NOMO-1 treated with DMSO at 0.1 percent for 48 hours (cell line): ENCODE data around the gene KCNB1.

Experiments used
- DNase-seq: peaks from one replicate; lab custom pipeline; 2025; ENCODE audit not compliant: unreplicated experiment; lab: John Stamatoyannopoulos, UW

Gene KCNB1

DNA sequence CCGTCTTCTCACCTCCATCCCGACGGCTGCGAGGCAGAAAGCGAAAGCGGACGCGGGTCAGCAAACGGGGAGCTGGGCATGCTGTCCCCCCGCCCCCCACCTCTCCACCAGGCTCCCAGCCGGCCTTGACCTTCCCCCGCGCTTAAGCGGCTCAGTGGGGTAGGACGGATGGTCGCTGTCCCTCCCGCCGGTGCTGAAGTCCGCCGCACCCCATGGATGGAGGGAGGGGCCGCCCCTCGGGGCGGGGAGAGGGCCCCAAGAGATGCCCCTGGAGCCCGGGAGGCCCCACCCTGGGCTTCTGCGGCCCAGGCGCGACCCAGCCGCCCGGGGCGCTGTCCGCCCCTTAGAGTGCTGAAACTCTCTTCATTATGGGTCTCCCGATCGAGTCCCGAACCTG, at the start of gene KCNB1:
Gene KCNB1, minus strand, starts transcription at position 48 of the 397 bp plus-strand sequence. CDS start 188 bp downstream, outside the sequence.
- peak; percentile 10 for DNase-seq

DNA sequence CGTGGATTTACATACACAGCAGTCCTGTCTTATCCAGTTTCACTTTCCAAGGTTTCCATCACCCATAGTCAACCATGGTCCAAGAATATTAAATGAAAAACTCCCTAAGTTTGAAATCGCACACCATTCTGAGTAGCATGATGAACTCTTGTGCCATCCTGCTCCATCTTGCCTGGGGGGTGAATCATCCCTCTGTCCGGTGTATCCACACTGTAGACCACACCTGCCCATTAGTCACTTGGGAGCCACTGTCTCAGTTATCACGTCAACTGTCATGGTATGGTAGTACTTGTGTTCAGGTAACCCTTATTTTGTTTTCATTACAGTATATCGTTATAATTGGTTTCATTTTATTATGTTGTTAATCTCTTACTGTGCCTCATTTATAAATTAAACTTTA, 47.0 kb upstream of the KCNB1 start:
- no peak for DNase-seq

DNA sequence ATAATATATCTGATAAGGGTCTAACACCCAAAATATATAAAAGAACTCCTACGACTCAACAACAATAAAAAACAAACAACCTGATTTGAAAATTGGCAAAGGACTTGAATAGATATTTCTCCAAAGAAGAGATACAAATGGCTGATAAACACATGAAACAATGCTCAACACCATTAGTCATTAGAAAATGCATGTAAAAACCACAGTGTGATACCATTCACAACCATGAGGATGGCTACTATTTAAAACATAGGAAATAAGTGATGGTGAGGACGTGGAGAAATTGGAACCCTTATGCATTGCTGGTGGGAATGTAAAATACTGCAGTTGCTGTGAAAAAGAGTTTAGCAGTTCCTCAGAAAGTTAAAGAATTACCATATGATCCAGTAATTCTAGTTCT, 44.1 kb upstream of the KCNB1 start:
- DNase-seq = no peak

DNA sequence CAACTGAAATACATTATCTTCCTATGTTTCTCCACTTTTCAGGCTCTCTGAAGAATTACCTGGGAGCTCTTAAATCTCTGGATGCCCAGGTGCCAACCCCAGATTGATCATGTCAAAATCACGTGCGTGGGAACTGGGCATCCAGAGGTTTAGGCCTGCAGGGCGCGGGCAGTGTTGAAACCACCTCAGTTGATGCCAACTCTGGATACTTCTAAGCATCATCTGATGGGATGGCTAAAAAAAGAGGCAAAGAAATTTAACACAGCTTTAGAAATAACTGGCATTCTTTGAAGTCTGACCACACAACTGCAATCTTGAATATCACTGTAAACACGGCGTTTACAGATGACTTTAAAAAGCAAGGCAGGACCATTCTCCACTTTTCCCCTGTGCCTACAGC, 43.6 kb upstream of the KCNB1 start:
- no peak for DNase-seq

DNA sequence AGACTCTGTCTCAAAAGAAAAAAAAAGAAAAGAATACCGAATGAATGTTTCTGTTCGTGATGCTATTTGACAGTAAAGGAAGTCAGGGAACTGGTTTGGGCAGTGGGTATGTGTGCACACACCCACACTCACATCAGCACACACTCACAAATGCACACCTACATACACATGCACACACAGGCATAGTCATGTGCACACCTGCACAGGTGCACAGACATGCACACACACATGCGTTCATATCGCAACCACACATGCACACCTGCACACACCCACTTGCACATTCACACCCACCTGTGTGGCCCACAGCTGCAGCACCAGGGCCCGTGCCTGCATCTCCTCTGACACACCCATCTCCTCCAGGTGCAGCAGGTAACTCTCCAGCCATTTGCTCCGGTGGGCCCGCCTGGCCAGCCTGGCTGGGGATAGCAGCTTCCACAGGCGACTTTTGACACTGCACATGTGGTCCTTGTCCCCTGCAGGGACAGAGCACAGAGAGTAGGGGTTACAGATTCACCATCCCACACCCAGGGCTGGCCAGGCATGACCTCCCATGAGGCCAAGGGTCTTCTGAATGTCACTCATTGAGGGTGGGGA, 41.4 kb upstream of the KCNB1 start:
- DNase-seq = no peak

DNA sequence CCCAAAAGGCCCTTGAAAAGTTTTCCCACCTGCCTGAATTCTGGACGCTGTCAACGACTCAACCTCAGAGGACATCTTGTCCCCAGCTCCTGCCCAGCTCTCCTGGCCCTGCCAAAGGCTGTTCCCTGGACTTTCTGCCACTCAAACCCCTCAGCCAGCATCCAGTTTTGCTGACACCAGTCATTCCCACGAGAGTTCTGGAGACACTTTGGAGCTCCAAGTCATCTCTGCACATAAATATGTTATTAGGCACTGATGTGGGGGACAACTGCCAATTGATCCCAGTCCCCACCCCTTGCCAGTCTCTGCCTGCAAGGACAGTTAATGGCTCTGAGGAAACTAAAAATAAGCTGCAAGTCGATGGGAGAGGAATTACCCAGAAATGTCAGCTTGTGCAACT, 38.9 kb upstream of the KCNB1 start:
- no peak for DNase-seq

DNA sequence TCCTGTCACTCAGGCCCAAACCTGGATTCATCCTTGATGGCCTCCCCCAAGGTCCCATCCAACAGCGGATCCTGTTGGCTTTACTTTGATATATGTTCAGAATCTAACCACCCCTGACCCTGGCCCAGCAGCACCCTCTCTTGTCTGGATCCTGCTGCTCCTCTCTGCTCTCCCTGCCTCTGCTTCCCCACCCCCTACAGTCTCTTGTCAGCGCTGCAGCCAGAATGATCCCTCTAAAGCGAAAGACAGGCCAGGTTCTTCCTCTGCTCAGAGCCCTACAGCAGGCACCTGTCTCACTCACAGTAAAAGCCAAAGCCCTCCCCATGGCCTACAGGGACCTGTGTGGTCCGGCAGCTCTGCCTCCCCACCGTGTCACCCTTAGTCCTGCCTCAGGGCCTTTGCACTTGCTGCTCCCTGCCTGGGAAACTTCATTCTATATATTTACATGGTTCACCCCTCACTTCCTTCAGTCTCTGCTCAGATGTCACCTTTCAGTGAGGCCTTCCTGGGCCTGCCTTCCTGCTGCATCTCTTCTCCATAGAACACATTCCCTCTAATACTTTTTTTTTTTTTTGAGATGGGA, 37.4 kb upstream of the KCNB1 start:
- no peak for DNase-seq

DNA sequence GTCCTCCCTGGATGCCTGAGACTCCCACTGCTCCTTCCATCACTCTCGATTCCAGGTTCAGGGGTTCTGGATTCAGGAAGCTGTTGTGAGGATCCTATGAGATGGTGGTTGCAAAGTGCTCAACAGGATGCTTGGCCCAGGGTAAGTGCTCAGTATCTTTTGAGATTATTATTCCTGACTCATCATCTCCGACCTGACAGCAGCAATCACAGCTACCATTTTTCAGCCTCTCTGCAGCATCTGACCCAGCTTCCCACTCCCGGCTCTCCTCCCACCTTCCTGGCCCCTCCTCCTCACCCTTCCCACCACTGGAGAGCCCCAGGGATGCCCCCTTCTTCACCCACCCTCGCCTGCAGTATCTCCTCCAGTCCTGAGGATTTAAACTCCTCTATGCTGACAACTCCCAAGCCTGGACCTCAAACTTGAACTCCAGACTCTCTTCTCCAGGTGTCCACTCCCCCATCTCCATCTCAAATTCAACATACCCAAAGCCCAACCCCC, 36.8 kb upstream of the KCNB1 start:
- DNase-seq = no peak

DNA sequence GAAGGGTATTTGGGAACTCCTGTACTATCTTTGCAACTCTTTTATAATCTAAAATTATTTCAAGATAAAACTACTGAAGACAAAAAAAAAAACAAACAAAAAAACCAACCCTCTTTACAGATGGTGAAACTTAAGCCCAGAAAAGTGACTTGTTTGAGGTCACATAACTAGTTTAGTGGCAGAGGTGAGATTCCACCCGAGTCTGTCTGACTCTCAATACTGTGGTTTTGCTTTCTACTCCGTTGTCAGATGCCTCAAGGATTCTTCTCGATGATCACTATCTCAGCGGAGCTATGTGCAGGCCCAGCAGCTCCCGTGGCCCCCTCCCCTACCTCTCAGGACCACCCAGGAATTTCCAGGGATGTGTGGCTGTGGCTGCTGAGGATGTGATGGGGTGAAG, 36.1 kb upstream of the KCNB1 start:
- no peak for DNase-seq

DNA sequence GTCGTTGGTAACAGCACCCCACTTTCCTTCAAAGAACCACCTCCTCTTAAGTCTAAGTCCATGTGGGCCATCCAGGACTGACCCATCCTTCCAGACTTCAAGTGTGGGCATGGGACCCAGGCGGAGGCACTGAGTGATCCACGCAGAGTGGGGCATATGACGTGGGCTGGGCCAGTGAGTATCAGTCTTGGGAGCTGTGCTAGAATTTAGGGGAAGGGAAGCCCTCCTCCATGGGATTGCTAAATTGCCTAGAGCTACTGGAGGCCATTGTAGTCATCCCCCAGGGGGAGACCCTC, 35.3 kb upstream of the KCNB1 start:
- DNase-seq = no peak

DNA sequence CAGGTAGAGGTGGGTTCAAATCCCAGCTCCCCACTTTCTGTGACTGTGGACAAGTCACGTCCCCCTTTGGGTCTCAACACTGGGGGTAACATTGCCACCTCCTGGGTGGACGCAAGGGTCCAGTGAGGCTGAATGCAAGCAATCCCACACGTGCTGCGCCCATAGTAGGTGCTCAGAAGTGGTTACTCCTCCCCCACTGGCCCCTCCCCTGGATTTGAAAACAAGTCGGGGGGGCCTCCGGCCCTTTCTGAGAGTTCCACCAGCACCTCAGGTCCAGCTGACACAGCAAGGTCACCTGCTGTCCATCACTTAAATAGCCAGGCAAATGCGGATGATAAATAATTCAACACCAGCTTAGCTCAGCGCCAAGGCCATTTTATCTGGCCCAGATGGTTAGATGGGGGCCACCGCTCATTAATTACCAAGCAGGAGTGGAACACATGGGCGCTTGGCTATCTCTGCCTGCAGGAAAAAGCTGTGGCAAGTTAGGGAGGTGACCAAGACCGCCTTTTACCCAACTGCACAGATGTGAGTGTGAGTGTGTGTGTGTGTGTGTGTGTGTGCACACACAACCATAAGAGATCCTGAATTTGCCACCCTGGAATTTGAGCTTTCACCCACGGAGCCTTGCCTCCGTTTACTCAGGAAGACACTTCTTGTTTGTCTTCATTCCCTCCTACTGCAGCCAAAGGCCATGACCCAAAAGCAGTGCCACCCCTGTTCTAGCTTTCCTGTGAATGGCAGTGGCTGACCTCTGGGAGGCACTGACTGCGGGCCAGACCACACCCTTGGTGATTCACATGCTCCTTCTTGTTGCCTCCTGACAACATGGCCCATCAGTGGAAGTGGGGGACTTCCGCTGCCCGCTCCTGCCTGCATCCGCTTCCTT, 34.7 kb upstream of the KCNB1 start:
- no peak for DNase-seq

DNA sequence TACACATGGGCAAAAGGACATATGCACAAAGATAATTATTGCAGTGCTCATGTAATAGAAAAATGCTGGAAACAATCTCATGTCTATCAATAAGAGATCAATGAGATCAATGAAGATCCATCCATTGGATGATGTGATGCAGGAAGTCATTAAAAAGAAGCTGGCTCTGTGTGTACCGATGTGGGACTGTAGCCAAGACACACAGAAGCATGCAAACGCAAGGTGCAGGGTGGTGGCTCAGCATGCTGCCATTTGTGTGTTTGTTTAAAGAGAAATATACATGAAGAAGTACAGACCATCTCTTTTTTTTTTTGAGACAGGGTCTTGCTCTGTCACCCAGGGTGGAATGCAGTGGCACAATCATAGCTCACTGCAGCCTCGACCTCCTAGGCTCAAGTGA, 33.1 kb upstream of the KCNB1 start:
- DNase-seq = no peak

DNA sequence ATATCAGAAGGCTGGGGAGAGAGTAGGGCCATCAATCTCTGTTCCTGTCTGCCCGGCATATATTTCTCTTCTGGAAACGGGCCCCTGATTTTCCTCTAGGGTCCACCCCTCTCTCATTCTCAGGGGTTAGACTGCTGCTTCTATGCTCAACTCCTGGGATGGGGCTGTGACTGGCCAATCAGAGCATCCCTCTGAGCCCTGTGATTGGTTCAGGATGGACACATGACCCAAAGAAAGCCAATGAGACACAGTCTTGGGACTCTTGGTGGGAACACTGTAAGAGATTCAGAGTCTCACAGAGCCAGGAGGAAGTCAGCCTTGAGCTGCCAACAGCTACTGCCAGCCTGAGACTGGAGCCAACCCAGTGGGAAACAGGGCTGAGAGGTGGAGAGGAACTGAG, 31.0 kb upstream of the KCNB1 start:
- DNase-seq = no peak

DNA sequence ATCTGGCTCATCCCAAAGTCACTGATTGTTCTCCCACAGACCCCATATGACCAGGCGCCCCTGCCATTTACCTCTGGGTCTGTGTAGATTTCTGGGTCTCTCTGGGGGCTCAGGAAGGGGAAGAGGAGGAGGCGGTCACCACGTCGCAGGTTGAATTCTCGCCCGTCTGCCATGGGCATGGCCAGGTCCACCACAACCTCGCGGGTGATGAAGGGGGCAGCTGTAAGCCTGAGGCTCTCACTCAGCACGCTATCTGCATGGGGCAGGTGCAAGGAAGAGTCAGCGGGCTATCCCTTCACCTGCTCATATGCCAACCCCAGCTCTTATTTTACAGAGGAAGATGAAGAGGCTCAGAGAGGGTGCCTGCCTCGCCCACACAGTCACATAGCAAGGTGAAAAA, 30.5 kb upstream of the KCNB1 start:
- DNase-seq = no peak

DNA sequence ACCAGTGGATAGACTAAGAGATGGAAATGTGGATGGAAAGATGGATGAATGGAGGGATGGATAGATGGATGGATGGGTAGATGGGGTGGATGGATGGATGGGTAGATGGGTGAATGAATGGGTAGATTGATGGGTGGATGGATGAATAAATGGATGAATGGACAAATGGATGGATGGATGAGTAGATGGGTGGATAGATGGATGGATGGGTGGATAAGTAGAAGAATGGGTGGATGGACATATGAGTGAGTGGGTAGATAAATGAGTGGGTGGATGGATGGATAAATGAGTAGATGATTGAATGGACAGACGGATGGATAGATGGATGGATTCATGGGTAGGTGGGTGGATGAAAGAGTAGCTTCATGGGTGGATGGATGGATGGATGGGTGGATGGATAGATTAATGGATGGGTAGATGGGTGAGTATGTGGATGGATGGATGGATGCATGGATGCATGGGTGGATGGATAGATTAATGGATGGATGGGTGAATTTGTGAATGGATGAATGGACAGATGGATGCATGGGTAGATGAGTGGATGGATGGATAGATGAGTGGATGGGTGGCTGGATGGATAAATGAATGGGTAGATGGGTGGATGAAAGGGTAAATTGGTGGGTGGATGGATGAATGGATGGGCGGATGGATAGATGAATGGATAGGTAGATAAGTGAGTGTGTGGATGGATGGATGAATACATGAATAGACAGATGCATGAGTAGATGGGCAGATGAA, 29.5 kb upstream of the KCNB1 start:
- no peak for DNase-seq

DNA sequence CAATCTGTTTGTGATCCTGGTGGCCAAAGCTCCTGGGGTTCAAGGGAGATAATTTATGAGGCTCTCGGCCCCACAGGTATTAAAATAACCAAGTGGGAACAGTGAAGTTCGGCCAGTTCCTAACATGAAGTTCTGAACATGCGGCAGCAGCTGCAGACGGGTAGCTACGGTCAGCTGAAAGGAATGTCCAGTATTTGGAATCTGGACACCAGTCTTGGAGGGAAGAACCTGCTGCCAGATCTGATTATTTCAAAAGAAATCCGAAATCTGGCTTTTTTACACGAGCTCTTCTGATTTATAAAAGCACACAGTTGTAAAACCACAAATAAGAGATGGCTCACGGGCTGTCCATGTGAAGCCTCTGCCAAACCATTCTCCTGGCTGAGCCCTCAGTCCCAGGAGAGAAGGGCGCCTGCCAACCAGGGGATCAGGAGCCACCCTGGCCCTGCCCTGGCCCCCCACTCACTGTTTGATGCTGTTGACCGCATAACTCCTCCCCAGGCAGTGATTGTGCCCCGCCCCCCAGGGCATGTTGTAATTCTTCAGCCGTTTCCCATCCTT, 28.2 kb upstream of the KCNB1 start:
- DNase-seq = no peak

DNA sequence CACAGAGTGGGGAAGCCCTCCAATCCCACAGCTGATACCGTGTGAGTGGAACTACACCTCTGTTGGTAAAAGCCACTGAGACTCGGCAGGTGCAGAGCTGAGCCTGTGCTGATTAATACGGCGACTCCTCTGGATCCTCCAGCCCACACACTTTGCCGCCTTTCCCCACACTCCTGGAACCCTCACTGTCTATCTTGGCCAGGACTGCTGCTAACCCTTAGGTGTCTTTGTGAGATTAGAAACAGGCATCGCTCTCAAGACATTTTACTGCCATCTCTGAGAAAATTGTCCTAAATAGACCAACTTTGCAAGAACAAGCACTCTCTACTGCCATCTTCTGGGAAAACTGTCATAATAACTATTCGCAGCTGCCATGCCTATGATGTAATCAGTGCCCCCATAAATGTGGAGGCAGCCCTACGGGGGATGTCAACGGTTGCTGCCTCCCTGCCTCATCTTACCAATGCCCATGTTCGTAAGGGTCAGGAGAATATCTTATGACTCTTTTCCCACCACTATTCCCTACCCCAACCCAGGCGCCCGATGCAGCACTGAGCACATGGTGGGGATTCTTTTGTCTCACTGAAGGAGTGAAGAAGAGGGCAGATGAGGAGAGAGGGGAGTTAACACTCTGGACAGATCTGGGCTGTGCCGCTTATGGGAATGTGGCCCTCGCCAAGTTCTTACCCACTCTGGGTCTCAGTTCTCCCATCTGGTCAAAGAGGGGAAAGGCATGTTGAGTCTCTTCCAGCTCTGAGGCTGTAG, 26.1 kb upstream of the KCNB1 start:
- peak; percentile 62 for DNase-seq

DNA sequence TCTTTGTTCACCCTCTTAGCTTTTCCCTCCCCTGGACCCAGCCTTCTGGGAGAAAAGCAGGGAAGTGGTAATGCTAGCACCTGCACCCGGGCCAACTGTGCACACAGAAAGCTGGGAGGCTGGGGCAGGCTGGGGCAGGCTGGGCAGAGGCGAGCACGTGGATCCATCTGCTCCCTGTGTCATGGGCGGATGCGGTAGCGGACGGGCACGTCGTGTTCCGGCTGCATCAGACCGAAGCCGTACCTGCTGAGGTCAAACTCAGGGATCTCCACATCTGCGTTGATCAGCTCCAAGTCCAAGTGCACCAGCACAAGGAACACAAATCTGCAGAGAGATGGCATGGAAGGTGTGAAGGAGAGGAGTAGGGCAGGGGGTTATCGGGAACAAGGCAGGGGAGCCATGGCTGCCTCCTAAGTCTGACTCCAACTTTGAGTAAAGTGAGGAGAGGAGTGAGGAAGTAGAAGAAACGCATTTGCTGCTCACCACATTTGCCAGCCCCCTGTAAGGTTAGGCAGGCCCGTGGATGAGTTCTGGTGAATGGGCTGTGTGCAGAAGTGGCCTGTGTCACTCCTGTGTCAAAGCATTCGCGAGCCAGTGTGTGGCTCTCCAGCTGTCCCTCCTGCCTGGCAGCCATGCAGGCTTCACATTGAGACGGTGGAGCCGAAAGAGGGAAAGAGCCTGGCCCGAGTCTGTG, 25.4 kb upstream of the KCNB1 start:
- no peak for DNase-seq

DNA sequence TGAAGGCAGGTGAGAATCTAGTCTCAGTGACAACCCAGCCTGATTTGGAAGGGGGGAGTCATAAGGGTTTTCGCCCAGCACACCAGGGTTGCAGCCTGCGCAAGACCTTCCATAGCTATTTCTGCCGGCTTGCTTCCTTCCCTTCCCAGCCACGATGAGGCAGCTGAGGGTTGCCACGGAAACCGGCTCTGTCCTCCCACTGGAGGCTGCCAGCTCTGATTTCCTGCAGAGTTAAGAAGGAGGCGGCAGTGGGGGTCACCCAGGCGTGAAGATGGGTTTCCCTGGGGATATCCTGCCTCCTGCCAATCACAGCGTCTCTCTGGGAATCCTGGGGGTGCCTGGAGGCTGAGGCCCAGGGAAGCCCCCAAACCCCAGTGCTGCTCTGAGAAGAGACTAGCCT, 23.1 kb upstream of the KCNB1 start:
- DNase-seq = no peak

DNA sequence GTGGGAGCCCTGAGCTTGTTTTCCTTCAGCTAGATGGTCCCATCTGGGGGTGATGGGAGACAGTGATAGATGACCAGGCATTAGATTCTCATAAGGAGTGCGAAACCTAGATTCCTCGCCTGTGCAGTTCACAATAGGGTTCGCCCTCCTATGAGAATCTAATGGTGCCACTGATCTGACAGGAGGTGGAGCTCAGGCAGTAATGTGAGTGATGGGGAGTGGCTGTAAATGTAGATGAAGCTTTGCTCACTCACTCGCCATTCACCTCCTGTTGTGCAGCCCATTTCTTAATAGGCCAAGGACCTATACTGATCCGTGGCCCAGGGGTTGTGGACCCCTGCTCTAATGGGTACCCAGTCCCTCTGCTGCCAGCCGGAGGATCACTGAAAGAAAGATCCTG, 20.7 kb upstream of the KCNB1 start:
- no peak for DNase-seq
